ENCODE results near the gene XYLB. TPM values are rescaled to one million over a fixed set of nuclear protein-coding genes. Genes with fewer than 3 reads are reported as not detected.

Gene XYLB
- total and polyA plus RNA-seq, 9 donors = 1.4 to 7.0 (median 3.8) TPM

GRCh38 chr3:38459499-38460048, 113.0 kb downstream of the XYLB start:
- no peaks in the 10 kb centered on the region for H3K36me3 ChIP-seq
- no peaks in the 10 kb centered on the region for H3K9me3 ChIP-seq
- peak overlapping the region; percentile 66 to 81 for H3K27ac ChIP-seq
- peaks cover 35% of the 10 kb centered on the region for H3K4me1 ChIP-seq (ENCODE audit: insufficient read depth)
- intact Hi-C loops (cut with DNase I) = no loop called here
- no peak for DNase-seq
- TF ChIP-seq, protein P1, sequence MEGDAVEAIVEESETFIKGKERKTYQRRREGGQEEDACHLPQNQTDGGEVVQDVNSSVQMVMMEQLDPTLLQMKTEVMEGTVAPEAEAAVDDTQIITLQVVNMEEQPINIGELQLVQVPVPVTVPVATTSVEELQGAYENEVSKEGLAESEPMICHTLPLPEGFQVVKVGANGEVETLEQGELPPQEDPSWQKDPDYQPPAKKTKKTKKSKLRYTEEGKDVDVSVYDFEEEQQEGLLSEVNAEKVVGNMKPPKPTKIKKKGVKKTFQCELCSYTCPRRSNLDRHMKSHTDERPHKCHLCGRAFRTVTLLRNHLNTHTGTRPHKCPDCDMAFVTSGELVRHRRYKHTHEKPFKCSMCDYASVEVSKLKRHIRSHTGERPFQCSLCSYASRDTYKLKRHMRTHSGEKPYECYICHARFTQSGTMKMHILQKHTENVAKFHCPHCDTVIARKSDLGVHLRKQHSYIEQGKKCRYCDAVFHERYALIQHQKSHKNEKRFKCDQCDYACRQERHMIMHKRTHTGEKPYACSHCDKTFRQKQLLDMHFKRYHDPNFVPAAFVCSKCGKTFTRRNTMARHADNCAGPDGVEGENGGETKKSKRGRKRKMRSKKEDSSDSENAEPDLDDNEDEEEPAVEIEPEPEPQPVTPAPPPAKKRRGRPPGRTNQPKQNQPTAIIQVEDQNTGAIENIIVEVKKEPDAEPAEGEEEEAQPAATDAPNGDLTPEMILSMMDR (IDR thresholded peaks at IDR 0.05) = no peak
- no peak for TF ChIP-seq POLR2A (IDR thresholded peaks at IDR 0.05)
- TF ChIP-seq EP300 (IDR thresholded peaks at IDR 0.05) = no peak
- 70 to 79% (median 74%) methylated on average over 9 to 10 of the region's 10 CpGs for WGBS, 3 donors
- H3K27me3 ChIP-seq = no peaks in the 10 kb centered on the region
- H3K4me3 ChIP-seq = no peak overlapping the region

DNA sequence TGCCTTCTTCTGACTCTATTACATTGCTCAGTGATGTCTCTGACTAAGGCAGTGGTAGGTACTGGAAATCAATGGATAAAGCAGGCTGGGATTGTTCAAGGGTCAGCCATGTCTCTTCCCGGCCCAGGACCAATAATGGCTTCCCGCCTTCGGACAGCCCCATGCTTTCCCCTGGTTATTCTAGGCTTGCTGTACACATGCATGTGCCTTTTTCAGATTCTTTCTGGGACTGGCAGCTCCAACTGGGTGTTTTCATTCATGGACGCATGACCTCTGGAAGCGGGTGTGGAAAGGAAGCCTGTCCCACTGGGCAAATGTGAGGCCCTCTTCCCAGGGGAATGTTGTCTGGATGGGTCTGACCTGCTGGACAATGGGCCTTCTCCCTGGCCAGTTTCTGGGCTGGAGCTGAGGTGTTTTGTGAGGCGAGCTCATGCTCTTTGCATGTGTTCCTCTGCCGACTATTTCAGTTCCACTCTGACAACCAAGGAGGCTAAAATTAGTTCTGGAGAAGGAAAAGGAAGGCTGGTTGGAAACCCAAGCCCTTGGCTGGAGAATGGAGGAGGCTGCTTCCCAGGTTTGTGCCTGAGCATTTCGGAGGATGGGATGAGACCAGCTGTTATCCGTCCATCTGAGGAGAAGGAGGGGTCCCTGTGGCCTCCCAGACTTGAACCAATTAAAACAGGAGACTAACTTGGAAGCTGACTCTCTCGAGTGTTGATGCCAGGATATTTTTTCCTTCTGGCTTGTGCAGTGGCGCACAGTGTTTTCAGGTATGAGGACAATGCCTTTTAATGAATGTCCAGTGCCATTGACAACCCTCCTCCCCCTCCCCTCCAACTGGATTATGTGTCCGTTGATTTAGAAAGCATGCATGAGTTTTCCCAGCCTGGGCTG, 114.0 kb downstream of the XYLB start:
- WGBS, 3 donors = 53 to 59% (median 55%) methylated on average over 12 of the region's 12 CpGs
- no peak for DNase-seq
- peak overlapping the region in 1 of 2 donors; percentile 81 for H3K27ac ChIP-seq
- H3K4me3 ChIP-seq = no peak overlapping the region
- intact Hi-C loops (cut with DNase I) = no loop called here
- no peak for TF ChIP-seq EP300 (IDR thresholded peaks at IDR 0.05)
- TF ChIP-seq, protein P1 (IDR thresholded peaks at IDR 0.05) = no peak
- no peak for TF ChIP-seq POLR2A (IDR thresholded peaks at IDR 0.05)
- H3K9me3 ChIP-seq = no peaks in the 10 kb centered on the region
- H3K4me1 ChIP-seq (ENCODE audit: insufficient read depth) = peaks cover 35% of the 10 kb centered on the region
- no peaks in the 10 kb centered on the region for H3K27me3 ChIP-seq
- H3K36me3 ChIP-seq = no peaks in the 10 kb centered on the region

Small RNA genes lying within 50 kb of the gene (small RNA-seq; reads per million reads assigned to genes)
- gene RNU6-235P = not detected

Other genes with a start within 250 kb of the XYLB start
- gene ACAA1, start 209.7 kb upstream of the XYLB start, total RNA-seq = 10 to 100 TPM; 27.1 to 50.4 (median 44.9) TPM
- gene ACAA1, start 209.7 kb upstream of the XYLB start, polyA plus RNA-seq = 10 to 100 TPM; 41.3 to 42.7 TPM
- gene MYD88, start 208.1 kb upstream of the XYLB start, total RNA-seq = 10 to 100 TPM; 12.8 to 32.5 (median 24.0) TPM
- gene MYD88, start 208.1 kb upstream of the XYLB start, polyA plus RNA-seq = 10 to 100 TPM; 19.1 to 58.9 TPM
- gene OXSR1, start 181.2 kb upstream of the XYLB start, total RNA-seq = 10 to 100 TPM; 17.0 to 41.1 (median 29.4) TPM
- 10 to 100 TPM; 12.4 to 24.9 TPM for gene OXSR1, start 181.2 kb upstream of the XYLB start, polyA plus RNA-seq
- gene SLC22A13, start 81.0 kb upstream of the XYLB start, total RNA-seq = under 1 TPM in 5 of 7 donors, not detected in 2; 0.12 to 0.46 (median 0.18) TPM
- gene SLC22A13, start 81.0 kb upstream of the XYLB start, polyA plus RNA-seq = not detected
- gene SLC22A14, start 64.5 kb upstream of the XYLB start, total RNA-seq = under 1 TPM in 1 of 7 donors, not detected in 6; 0.12 TPM
- under 1 TPM in 1 of 2 donors, not detected in 1; 0.55 TPM for gene SLC22A14, start 64.5 kb upstream of the XYLB start, polyA plus RNA-seq
- 10 to 100 TPM in 5 of 7 donors, 1 to 10 TPM in 2; 6.0 to 16.0 (median 10.8) TPM for gene ACVR2B, start 107.1 kb downstream of the XYLB start, total RNA-seq
- gene ACVR2B, start 107.1 kb downstream of the XYLB start, polyA plus RNA-seq = 1 to 10 TPM; 3.3 to 3.7 TPM
- gene EXOG, start 149.6 kb downstream of the XYLB start, total RNA-seq = 10 to 100 TPM in 1 of 7 donors, 1 to 10 TPM in 6; 7.7 to 14.8 (median 9.0) TPM
- 10 to 100 TPM in 1 of 2 donors, 1 to 10 TPM in 1; 5.4 to 12.6 TPM for gene EXOG, start 149.6 kb downstream of the XYLB start, polyA plus RNA-seq

Data from ovary (tissue), 9 donors.